Mucosa of gallbladder (tissue), 1 donor: ENCODE data around the gene PGM2. TPM values are rescaled to one million over a fixed set of nuclear protein-coding genes. Genes with fewer than 3 reads are reported as not detected.
"Not testable (repeated sequence)": the region's sequence is repeated elsewhere in the genome, so short reads cannot be mapped to it uniquely, and the experiment has no call there.

Source experiments
- DNase-seq: peaks from one replicate; pipeline ENCODE4 v3.0.0-alpha.2; 2020; ENCODE audit warnings: low spot score
- total RNA-seq: library from RNA; stranded (reverse); gene quantifications from one replicate; pipeline ENCODE4 v1.2.1, GENCODE V29; 2021
- donor health status: DM: no; HTN: no; CAD: no.

Gene PGM2
- 37.3 TPM for total RNA-seq

DNA sequence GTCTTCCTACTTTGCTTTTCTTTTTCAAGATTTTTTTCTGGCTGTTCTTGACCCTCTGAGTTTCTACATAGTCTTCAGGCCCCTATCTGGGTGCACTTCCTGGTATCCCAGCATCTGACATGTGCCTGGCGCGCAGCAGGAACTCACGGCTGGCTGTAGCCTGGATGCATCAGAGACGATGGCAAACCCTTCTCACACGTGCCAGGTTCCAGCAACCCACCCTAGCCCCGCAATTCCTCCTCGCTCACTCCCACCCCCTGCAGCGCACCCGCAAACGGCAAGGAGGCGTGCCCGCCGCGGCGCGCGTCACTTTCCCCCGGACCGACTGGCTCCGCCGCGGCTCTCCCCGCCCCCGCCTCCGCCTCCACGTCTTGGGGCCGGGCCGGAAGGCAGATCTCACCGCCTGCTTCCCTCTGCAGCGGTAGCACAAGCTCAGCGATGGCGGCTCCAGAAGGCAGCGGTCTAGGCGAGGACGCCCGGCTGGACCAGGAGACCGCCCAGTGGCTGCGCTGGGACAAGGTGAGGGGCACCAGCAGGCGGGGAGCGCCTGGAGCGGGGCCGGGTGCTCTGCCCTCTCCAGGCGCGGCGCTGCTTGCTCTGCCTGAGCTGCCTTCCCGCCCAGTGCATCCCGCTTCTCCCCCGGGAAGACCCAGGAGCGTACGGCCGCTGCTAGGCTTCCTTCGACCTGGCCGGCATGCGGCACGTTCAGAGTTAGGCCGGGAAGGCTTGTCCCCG, at the start of gene PGM2:
Gene PGM2, plus strand, starts transcription at position 392 of the 735 bp plus-strand sequence. Its CDS starts 47 bp downstream, at position 439.
- DNase-seq: peak; percentile 89

DNA sequence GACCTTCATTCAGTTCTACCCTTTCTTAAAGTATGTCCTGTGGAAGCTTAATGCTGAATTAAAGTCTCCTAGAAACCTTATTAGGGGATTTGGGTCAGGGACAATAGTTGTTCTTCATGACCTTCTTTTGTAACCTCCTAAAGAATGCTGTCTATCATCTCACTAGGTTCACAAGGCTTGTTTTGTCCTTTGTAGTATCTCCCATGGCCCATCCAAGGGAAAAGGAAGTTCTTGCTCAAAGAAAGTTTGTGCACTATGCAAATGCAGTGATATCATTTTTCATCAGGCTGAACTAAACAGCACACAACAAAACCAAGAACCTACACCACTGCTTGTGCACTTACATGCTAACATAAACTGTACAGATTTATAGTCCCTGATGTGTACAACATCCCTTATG, 46.6 kb upstream of the PGM2 start:
- DNase-seq: no peak

DNA sequence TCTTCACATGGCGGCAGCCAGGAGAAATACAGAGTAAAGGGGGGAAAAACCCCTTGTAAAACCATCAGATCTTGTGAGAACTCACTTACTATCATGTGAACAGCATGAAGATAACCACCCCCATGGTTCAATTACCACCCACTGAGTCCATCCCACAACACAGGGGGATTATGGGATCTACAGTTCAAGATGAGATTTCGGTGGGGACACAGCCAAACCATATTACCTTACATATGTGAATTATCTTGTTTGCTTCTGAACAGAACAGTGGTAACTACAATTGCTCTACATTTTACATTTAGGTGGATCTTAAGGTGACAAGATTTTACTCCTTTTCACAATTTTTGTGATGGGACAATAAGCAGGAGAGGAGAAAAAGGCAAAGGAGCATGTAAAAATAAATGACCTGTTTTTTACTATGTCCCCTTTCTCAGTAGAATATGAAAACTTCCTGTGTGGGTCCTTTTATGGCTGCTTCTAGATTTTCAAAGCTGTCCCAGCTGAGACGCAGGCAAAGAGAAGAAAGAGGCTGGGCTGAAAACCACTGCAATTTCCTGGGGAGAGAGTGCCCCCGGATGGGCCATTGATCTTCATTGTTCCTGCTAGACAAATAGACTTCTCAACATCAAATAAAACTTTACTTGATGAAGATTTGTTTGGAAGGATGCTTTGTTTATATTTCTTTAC, 45.9 kb upstream of the PGM2 start:
- DNase-seq: peak; percentile 38

DNA sequence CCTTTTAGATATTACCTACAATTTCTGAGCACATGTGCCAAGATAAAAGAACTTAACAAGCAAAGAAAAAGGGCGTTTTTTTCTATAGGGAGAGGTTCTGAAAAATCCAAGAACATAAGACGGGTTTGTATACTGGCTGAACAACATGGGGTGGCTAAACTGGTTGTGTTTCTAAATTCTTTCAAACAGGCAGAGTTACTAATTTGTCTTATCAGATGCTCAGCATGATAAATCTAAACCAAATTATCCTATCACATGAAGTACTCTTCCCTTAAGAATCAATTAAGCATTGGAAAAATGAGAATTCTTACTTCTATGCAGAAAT, 45.4 kb upstream of the PGM2 start:
- DNase-seq: no peak

DNA sequence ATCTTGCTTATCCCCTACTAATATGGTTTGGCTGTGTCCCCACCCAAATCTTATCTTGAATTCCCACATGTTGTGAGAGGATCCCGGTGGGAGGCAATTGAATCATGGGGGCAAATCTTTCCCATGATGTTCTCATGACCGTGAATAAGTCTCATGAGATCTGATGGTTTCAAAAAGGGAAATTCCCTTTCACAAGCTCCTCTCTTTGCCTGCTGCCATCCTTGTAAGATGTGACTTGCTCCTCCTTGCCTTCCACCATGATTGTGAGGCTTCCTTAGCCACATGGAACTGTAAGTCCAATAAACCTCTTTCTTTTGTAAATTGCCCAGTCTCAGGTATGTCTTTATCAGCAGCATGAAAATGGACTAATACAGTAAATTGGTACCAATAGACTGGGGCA, 40.2 kb upstream of the PGM2 start:
- DNase-seq: not testable (repeated sequence)

DNA sequence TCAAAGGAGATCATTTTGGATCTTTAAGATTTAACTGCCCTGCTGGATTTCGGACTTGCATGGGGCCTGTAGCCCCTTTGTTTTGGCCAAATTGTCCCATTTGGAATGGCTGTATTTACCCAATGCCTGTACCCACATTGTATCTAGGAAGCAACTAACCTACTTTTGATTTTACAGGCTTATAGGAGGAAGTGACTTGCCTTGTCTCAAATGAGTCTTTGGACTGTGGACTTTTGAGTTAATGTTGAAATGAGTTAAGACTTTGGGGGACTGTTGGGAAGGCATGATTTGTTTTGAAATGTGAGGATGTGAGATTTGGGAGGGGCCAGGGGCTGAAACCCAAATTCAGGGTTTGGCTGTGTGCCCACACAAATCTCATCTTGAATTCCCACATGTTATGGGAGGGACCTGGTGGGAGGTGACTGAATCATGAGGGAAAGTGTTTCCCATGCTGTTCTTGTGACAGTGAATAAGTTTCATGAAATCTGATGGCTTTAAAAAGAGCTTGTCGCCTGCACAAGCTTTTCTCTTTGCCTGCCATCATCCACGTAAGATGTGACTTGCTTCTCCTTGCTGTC, 38.5 kb upstream of the PGM2 start:
- not testable (repeated sequence) for DNase-seq

DNA sequence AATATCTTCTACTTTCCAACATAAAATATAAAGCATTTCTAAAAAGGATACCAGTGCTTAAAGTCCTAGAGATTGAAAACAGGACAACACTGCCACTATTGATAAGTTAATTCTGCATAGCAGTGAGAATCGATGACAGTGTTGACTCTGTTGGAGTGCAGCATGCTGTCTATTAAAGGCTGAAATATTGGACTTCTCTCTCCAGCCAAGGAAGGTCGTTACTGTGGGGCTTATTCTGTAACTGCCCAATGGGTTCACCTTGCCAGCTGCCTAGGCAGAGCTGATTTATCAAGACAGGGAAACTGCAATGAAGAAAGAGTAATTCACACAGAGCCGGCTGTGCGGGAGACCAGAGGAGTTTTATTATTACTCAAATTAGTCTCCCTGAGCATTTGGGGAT, 37.7 kb upstream of the PGM2 start:
- DNase-seq: peak; percentile 25

DNA sequence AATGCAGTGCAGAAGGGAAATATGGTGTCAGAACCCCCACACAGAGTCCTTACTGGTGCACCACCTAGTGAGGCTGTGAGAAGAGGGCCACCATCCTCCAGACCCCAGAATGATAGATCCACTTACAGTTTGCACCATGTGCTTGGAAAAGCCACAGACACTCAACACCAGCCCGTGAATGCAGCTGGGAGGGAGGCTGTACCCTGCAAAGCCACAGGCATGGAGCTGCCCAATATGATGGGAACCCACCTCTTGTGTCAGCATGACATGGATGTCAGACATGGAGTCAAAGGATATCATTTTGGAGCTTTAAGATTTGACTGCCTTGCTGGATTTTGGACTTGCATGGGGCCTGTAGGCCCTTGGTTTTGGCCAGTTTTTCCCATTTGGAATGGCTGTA, 34.2 kb upstream of the PGM2 start:
- no peak for DNase-seq

DNA sequence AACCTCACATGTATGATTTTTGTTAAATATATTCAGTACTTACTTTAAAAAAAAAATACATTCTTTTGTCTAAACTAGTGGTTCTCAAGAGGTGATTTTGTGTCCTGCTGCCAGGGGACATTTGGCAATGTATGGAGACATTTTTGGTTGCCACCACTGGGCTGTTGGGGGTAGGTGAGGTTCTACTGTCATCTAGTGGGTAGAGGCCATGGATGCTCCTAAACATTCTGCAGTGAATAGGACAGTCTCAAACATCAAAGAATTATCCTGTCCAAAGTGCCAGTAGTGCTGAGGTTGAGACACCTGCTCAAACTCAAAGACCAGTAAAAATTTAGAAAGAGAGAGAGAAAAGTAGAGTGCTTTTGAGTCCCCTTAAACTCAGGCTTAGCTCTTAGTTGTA, 32.9 kb upstream of the PGM2 start:
- DNase-seq: no peak

DNA sequence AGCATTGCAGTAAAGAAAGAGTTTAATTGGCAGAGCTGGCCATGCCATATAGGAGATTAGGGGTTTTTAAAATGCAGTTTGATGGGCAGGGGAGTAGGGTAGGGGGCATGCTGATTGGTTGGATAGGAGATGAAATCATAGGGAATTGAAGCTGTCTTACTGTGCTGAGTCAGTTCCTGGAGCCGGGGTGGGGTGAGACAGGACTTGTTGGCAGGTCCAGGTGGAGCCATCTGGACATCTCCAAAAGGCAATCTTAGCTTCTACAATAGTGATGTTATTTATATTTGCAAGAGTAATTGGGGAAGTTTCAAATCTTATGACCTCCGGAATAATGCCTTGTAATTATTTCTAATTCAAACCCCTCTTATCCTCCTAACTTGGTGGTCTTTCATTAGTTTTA, 32.4 kb upstream of the PGM2 start:
- no peak for DNase-seq

DNA sequence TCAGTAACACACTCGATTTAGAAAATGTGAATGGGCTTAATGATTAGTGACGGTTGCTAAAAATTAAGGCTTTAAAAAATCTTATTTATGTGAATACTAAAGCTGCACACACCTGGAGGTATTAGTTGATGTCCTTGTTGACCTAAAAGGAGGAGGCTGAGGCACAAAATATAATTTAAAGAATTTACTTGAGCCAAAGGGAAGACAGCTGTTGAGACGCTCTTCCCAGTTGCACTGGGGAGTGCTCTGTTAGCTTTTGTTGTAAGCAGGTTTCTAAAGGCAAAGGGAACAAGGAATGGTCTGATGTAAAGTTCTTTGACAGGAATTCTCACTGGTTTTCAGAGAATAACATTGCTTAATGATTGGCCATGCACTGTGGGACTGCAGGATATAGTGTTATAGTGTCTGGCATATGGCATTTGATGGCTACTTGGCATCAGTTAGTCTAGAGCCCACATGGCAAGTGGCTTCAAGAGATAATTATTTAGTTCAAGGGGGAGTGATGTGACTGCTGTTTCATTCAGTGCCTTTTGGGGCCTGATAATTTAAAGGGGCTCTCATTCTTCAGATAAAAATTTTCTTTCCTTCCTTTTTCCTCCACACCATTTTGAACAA, 30.8 kb upstream of the PGM2 start:
- no peak for DNase-seq

DNA sequence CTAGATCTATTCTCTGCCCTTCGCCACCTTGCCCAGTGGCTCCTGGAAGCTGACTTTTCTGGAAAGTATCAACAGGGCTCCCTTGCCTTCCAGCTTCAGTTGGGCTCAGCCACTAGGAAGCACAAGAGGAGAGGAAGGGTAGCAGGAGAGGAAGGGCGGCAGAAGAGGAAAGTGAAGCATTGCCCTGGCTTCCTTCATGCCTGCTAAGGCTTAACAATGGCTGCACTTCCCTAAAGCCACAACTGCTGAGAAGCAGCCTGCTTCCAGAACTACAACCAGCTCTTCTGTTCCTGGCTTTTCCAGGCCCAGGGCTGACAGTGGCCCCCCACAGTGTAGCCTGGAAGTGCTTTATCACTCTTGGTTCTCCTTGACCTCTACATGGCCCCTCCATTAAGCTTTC, 29.1 kb upstream of the PGM2 start:
- DNase-seq: no peak

DNA sequence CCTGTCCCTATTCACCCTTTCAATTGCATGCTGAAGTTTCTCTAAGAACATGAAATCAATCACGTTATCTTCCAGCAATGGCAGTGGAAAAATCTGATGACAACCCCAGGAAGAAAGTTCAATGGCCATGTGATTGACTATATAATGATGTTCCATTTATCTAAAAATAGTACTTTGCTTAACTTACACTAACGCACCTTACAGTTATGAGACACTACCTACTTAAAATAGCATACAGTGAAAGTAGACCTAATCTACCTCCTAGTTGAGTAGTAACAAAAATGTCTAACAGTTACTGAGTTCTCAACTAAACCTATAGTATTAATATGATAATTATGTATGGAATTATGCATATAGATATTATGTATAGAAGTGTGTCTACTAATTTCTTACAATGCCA, 28.6 kb upstream of the PGM2 start:
- DNase-seq: no peak

DNA sequence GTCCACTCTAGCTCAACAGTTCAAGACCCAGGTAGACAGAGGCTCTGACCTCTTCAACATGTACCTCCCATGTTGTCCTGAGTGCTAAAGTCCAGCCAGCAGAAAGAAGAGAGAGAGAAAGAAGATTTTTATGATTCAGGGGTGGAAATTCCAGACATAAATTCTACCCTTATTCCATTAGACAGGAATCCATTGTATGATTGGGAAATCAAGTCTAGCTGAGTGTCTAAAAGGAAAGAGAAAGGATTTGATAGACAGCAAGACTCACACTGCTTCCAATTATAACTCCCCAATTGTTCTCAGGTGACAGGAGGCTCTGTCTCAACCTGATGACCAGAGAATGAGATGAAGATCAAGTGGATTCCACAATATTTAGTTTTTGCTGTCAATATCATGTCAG, 27.9 kb upstream of the PGM2 start:
- no peak for DNase-seq

DNA sequence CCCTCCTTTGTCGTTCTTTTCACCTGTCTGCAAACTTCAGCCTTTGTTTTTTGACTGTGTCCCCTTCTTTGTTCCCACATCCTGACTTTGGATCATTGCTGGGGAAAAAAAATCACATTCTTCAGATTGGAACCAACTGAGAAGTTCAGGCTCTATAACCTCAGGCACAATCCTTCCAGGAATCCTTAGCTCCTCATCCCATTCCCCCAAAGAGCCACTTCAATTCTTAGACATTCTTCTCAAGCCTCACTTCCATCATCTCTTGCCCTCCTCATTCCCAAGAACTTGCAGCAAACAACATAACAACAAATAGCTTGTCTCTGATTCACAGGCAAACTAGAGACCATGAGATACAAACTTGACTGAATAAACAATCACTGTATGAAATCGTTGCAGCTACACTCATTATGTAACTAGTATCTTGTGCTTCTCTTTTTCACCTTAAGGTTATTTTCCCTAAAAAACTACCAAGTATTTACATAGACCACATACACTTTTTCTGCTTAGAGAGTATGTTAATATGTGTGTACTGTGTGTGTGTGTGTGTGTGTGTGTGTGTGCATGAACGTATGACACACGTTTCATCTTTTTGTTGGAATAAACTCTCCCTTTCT, 26.4 kb upstream of the PGM2 start:
- DNase-seq: no peak

DNA sequence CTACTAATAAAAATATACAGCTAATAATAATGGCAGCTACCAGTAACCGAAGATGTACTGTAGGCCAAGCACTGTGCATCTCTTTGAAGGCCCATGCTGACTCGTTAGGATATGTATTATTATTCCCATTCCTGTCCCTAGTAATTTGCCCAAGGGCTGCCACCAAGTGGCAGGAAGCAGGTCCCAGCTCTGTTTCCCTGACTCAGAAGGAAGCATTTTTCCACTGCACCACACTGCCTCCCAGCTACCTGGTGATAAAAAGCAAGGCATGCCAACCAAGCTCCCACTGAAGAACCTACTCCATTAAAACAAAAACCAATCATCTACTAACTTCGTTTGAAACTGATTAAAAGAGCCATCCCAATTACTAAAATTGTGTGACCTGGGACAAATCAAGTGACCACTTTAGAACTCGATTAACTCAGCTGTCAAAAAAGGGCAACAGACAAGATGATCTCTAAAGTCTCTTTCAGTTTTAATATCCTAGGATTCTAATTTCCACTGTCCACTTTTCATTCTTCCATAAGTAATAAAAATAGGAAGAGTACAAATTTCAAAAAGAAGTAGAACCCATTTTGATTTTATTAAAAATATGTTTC, 24.3 kb upstream of the PGM2 start:
- DNase-seq: peak; percentile 59

DNA sequence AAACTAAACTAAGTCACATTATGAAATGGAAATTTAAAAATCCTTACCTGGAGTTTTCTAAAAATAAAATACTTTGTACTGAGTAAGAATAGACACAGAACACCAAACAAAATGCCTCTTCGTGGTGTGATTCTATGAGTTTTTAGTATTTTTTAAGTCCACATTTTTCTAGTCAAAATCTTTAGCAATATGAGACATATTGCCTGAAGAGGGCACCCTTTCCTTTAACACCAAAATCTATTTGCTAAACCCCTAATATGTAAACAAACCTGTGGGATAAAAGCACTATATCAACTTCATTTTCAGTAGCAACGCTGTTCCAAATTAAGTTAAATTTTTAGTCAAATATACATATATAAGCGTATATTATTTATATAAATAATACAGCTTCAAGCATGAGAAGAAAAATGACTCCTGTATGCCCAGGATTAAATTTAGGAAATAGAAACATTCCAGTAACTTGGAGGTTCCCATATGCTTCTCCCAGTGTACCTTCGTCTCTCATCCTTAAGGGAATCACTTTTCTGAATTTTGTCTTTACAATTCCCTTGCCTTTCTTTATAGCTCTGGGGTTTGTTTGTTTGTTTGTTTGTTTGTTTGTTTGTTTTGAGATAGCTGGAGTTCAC, 23.0 kb upstream of the PGM2 start:
- no peak for DNase-seq

DNA sequence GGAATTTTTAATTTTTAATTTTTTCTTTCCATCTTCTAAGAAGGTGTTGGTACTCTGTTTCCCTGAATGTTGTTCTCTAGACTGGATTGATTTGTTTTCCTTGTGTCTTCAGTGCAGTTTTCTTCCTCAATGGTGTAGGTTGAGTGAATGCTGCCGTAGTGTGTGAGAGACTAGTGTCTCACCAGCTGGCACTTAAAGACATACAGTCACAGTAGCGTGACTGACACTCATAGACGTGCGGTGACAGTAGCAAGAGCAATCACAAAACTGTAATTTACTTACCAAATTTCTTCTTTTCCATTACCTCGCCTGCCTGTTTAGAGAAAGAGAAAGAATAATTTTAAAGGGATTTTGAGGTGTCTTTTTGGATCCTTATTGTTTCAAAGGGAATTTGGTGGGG, 21.4 kb upstream of the PGM2 start:
- no peak for DNase-seq

DNA sequence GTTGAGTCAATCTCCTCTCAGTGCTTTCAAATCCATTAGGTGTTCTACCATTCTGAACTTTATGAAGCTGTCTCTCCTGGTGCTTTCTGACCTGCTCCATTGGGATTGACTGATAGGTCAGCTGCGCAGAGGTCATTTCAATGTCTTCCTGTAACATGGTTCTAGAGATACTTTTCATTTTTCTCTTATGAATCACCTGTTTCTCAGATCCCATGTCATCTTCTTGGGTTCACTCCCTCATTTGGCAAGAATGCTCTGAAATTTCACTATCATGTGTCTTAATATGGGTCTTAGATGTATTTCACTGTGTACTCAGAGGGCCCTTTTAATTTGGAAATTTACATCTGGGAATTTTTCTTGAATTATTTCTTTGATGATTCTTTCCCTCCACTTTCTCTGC, 13.8 kb upstream of the PGM2 start:
- DNase-seq: no peak

DNA sequence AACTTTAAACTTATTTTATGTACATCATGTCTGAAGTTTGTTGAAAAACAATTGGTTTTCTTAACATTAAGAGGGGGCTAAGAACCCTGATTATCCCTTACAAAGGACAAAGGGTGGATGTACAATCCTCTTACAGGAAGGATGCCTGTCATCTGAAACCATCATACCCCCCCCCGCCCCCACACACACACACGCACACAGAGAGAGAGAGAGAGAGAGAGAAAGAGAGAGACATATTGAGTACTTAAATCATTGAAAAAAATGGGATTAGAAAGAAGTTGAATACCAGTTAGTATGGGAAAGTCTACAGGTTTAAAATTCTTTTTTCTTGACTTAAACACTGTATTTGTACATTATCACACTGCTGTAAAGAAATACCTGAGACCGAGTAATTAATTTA, 10.9 kb upstream of the PGM2 start:
- DNase-seq: no peak

DNA sequence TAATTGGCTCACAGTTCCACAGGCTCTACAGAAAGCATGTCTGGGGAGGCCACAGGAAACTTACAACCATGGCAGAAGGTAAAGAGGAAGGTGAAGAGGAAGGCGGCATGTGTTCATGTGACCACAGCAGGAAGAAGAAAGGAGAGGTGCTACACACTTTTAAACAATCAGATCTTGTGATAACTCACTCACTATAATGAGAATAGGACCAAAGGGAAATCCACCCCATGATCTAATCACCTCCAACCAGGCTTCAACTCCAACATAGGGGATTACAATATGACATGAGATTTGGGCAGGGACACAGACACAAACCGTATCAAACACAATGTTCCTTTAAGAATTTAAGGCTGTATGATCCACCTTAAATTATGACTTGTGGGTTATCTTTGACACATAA, 10.5 kb upstream of the PGM2 start:
- DNase-seq: no peak

DNA sequence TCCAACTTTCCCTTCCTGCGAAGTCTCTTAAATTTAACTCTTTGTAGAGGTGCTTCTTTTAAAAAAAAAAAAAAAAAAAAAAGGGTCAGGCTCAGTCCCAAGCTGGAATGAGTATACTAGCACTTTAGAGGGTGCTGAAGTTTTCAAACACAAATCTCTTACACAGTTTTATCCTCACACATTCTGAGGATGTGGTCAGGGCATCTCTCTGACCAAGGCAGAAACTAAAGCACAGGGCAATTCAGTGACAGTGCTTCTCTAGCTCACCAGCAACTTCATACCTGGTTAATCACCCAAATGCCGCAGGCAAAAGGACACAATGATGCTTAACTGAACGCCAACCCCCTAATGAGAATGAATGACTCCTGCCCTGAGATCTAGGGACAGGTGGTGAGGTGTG, 9.8 kb upstream of the PGM2 start:
- no peak for DNase-seq
